AG04450 (cell line): ENCODE measurements around the gene ACIN1. TPM values are rescaled to one million over a fixed set of nuclear protein-coding genes. Genes with fewer than 3 reads are reported as not detected.

Source experiments
- CTCF ChIA-PET: fragments of 300-600, 350-600 bp; formaldehyde crosslinking; extraction: SDS; loops from one replicate; lab custom pipeline; 2022; ENCODE audit warnings: antibody characterized with exemption, inconsistent platforms; lab: Charles Lee
- POLR2A ChIA-PET: fragments of 350-600 bp; formaldehyde crosslinking; extraction: SDS; loops from one replicate; lab custom pipeline; 2021; ENCODE audit warnings: antibody characterized with exemption, inconsistent platforms; lab: Yijun Ruan, JAX
- DNase-seq: peaks from one replicate; pipeline ENCODE4 v3.0.0-alpha.2; 2011; ENCODE audit warnings: low read depth, low spot score
- H3K27ac ChIP-seq: one replicate; pipeline ENCODE4 v1.5.1; 2012; ENCODE audit warnings: low read depth, low read length, control low read depth
- H3K27me3 ChIP-seq: one replicate; pipeline ENCODE4 v1.6.0; 2012; ENCODE audit warnings: low read length; ENCODE audit not compliant: control insufficient read depth, insufficient read depth
- H3K4me3 ChIP-seq: 2 replicates; pipeline ENCODE4 v1.5.1; 2011; ENCODE audit warnings: mild to moderate bottlenecking, low read depth, low read length, control low read depth
- H3K9me3 ChIP-seq: 2 replicates; pipeline ENCODE4 v1.5.1; 2012; ENCODE audit warnings: low read length; ENCODE audit not compliant: control insufficient read depth, insufficient read depth
- polyA plus RNA-seq: library from polyadenylated mRNA; depleted of rRNA; stranded (reverse); fragments of >200 nt; gene quantifications from 2 replicates; pipeline ENCODE4 v1.2.3, GENCODE V29; 2011
- TF ChIP-seq, protein P1 (sequence below): IDR thresholded peaks from 2 replicates; pipeline ENCODE4 v1.5.1; 2011; ENCODE audit warnings: low read depth, low read length, control low read depth, inconsistent platforms

Gene ACIN1
- polyA plus RNA-seq, 1 experiment, result 173 TPM

DNA sequence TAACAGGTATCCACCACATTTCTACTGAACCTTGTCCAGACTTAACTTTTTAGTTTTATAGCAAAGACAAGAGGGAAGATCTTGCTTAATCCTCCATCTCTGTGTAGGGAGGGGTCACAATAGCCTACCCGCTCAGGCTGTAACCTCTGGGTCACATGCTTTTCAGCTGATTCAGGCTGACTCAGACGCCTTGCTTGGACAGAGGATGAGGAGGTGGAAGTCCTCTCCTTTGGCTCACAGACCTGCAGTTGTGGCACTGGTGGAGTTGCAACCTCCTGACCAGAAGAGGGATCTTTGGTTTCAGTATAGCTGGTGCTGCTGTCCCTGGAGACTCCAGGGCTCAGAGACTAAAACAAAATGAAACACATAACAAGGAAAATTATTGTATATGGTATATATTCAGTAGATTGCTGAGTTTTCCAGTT is 16.2 kb downstream of the ACIN1 start:
- DNase-seq, result peak; percentile 87
- TF ChIP-seq, protein P1, sequence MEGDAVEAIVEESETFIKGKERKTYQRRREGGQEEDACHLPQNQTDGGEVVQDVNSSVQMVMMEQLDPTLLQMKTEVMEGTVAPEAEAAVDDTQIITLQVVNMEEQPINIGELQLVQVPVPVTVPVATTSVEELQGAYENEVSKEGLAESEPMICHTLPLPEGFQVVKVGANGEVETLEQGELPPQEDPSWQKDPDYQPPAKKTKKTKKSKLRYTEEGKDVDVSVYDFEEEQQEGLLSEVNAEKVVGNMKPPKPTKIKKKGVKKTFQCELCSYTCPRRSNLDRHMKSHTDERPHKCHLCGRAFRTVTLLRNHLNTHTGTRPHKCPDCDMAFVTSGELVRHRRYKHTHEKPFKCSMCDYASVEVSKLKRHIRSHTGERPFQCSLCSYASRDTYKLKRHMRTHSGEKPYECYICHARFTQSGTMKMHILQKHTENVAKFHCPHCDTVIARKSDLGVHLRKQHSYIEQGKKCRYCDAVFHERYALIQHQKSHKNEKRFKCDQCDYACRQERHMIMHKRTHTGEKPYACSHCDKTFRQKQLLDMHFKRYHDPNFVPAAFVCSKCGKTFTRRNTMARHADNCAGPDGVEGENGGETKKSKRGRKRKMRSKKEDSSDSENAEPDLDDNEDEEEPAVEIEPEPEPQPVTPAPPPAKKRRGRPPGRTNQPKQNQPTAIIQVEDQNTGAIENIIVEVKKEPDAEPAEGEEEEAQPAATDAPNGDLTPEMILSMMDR, result no peak
- ChIA-PET CTCF (interaction anchor here (1.1 to 17.2 kb wide), 8 partner anchors 10 to 106 kb away, joined by 3 to 317 read pairs (median 49); partner anchors contain the start of genes ACIN1 and C14orf119), POLR2A (interaction anchor here (0.5 to 3.9 kb wide), 4 partner anchors 10 to 21 kb away, joined by 5 to 31 read pairs (median 8); partner anchors contain the start of genes ACIN1 and C14orf119)
- Histone ChIP-seq H3K27me3 (no peaks in the 10 kb centered on the region), H3K4me3 (no peak overlapping the region), H3K27ac (peak overlapping the region; percentile 84), H3K9me3 (no peaks in the 10 kb centered on the region)

DNA sequence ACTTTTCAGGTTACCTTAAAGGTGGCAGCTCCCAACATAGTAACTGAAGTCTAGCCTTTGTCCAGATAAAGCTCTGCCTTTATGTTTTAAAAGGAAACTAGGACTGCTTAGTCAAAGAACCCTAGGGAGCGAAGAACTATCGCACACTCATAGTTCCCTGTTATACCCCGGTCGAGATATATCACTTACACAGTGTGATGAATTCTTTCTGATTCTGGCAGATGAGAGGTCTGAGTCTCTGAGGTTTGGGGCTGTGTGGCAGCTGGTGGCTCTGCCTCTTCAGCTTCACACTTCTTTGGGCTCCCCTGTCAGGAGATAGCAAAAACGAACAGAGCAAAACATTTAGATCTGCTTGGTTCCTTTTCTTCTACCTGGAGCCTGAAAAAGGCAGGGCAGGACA is 17.0 kb downstream of the ACIN1 start:
- no peak overlapping the region for H3K4me3 ChIP-seq
- TF ChIP-seq, protein P1, result no peak
- DNase-seq, result no peak
- peak overlapping the region; percentile 84 for H3K27ac ChIP-seq
- H3K9me3 ChIP-seq, result no peaks in the 10 kb centered on the region
- no peaks in the 10 kb centered on the region for H3K27me3 ChIP-seq
- CTCF ChIA-PET, result interaction anchor here (0.6 to 17.2 kb wide), 18 partner anchors 11 to 857 kb away, joined by 3 to 317 read pairs (median 15); partner anchors contain the start of genes ACIN1 and C14orf119
- POLR2A ChIA-PET, result interaction anchor here (1.5 to 3.9 kb wide), 3 partner anchors 9 to 17 kb away, joined by 5 to 31 read pairs (median 5); partner anchors contain the start of genes ACIN1 and C14orf119

DNA sequence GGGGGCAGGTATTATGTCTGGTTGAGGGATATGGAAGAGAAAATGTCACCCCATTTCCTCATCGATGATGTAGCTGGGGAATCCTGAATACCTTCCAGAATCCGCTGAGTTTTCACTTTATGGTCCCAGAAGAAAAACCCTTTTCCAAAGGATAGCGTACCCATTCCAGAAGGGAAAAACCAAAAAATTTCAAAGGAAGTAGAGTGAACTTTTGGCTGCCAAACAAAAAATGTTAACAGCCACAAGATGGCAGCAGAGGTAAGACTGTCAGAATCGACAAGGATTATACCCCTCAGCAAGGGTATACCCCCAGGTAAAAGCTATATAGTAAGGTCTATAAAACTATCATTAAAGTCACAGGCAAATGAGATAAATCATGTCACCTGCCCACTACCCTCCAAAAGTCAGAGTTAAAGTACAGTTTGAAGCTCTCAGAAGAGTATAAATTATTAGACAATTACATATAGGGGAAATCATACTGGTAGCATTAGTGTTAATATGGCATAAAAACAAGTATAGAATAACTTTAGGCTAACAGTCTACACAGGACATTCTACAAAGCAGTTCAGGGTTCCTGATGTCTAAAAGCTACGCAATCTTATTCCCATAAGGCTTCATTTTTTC is 18.0 kb downstream of the ACIN1 start:
- Histone ChIP-seq H3K9me3 (no peaks in the 10 kb centered on the region), H3K27me3 (no peaks in the 10 kb centered on the region), H3K27ac (no peak overlapping the region), H3K4me3 (no peak overlapping the region)
- CTCF ChIA-PET, result interaction anchor here (0.5 to 17.2 kb wide), 37 partner anchors 10 to 521 kb away, joined by 3 to 317 read pairs (median 5); partner anchors contain the start of genes ACIN1, C14orf119 and LRP10
- POLR2A ChIA-PET, result interaction anchor here (0.5 to 3.9 kb wide), 5 partner anchors 8 to 218 kb away, joined by 3 to 31 read pairs (median 5); partner anchors contain the start of genes ACIN1 and C14orf119
- TF ChIP-seq, protein P1, result peak; percentile 75
- no peak for DNase-seq

DNA sequence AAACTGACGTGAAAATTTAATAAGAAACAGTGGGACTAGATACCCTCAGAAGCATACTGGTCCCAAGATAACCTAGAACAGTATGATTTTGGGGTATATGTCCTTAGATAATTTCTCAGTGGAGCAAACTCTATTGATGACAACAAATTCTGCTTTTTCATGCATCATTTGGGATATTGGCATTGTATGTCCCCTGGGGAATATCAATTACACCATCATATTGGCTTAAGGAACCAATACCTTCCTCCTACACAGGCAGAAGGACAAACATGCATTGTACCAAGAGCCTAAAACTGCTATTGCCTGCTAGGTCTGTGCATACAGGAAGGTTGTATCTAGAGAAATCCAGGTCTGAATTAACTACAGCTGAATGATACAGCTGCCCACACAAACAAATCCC is 20.0 kb downstream of the ACIN1 start:
- H3K9me3 ChIP-seq, result no peaks in the 10 kb centered on the region
- ChIA-PET CTCF (interaction anchor here (0.6 to 1.7 kb wide), 3 partner anchors 19 to 263 kb away, joined by 3 to 9 read pairs (median 4); no protein-coding TSS in a partner anchor), POLR2A (interaction anchor here (2.1 kb wide), 1 partner anchor 20 kb away, joined by 7 read pairs; the partner anchor contains the start of genes ACIN1 and C14orf119)
- no peak for DNase-seq
- H3K4me3 ChIP-seq, result no peak overlapping the region
- H3K27me3 ChIP-seq, result no peaks in the 10 kb centered on the region
- no peak overlapping the region for H3K27ac ChIP-seq
- TF ChIP-seq, protein P1, result no peak
